OCI-LY3 (cell line): Measurements from ENCODE around the gene CYTH3.

Experiments used
- EZH2phosphoT487 ChIP-seq: fragments of 200-600 bp; shearing (Covaris generic); IDR thresholded peaks from 2 replicates; pipeline ENCODE4 v1.6.1; 2018; ENCODE audit warnings: antibody characterized with exemption, mixed run types, low read depth
- TF ChIP-seq, protein P1 (sequence below): fragments of 200-600, 300-600 bp; sonication (generic); IDR thresholded peaks from 2 replicates; pipeline ENCODE4 v1.5.1; 2014; ENCODE audit warnings: antibody characterized with exemption, low read length, low read depth

DNA sequence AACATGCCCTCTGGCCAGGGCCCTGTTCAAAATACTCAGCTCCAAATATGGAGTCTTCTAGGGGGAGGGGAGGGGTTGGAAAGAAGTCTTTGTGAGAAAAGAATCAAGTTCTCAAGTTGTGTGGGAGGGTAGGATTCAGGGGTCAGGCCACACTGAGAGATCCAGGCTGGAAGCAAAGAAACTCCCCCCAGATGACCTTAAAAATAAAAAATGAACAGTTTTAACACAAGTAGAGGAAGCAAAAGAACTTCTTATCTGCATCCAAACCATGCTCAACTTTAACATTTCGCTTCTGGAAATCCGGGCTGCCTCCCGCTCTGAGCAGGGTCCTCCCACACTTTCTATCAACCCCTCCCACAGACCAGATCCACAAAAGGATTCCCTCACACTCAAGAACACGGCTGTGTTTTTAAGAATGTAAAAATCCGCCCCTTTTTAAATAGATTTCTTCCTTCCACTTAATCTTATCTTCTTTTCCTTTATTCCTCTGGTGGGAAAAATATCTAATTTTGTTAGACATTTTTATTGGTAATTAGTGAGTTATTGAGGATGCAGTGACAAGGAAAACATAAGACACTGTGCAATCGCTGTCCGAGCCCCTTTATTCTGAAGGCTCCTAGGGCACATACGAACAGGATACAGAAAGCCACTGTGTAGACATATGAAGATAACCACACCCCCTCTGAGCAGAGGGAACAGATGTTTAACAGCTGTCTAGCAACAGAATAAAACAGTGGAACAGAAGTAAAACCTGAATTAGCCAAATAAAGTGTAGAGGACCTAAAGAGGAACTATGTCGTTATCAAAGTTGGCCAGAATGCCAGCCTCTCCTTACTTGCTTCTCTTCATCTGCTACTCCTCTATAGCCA lies 43.8 kb downstream of the CYTH3 start:
- TF ChIP-seq, protein P1, sequence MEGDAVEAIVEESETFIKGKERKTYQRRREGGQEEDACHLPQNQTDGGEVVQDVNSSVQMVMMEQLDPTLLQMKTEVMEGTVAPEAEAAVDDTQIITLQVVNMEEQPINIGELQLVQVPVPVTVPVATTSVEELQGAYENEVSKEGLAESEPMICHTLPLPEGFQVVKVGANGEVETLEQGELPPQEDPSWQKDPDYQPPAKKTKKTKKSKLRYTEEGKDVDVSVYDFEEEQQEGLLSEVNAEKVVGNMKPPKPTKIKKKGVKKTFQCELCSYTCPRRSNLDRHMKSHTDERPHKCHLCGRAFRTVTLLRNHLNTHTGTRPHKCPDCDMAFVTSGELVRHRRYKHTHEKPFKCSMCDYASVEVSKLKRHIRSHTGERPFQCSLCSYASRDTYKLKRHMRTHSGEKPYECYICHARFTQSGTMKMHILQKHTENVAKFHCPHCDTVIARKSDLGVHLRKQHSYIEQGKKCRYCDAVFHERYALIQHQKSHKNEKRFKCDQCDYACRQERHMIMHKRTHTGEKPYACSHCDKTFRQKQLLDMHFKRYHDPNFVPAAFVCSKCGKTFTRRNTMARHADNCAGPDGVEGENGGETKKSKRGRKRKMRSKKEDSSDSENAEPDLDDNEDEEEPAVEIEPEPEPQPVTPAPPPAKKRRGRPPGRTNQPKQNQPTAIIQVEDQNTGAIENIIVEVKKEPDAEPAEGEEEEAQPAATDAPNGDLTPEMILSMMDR: no peak
- TF ChIP-seq EZH2phosphoT487: no peak
